Smooth muscle cell (in vitro differentiated cells): Measurements from ENCODE around the gene RSPH10B2. TPM values are rescaled to one million over a fixed set of nuclear protein-coding genes. Genes with fewer than 3 reads are reported as not detected.
"Not testable (repeated sequence)": the region's sequence is repeated elsewhere in the genome, so short reads cannot be mapped to it uniquely, and the experiment has no call there.

Experiments
- DNase-seq: peaks from one replicate; lab custom pipeline; 2025; ENCODE audit not compliant: unreplicated experiment; lab: John Stamatoyannopoulos, UW
- H2AFZ ChIP-seq: fragments of 200-600 bp; sonication (generic); 2 replicates; pipeline ENCODE4 v1.6.0; 2016; ENCODE audit warnings: antibody characterized with exemption, low read depth, mild to moderate bottlenecking
- H3F3A ChIP-seq: fragments of 200-600 bp; sonication (generic); 2 replicates; pipeline ENCODE4 v1.6.0; 2017; ENCODE audit warnings: antibody characterized with exemption, low read depth
- H3K27ac ChIP-seq: fragments of 200-600 bp; sonication (generic); 2 replicates; pipeline ENCODE4 v1.5.1; 2016; ENCODE audit warnings: low read depth, mild to moderate bottlenecking
- H3K27me3 ChIP-seq: fragments of 200-600 bp; sonication (generic); 2 replicates; pipeline ENCODE4 v1.6.1; 2016; ENCODE audit warnings: low read depth, mild to moderate bottlenecking
- H3K36me3 ChIP-seq: fragments of 200-600 bp; sonication (generic); 2 replicates; pipeline ENCODE4 v1.5.1; 2016; ENCODE audit warnings: low read depth
- H3K4me1 ChIP-seq: fragments of 200-600 bp; sonication (generic); 2 replicates; pipeline ENCODE4 v1.5.1; 2016; ENCODE audit warnings: low read depth
- H3K4me2 ChIP-seq: fragments of 200-600 bp; sonication (generic); 2 replicates; pipeline ENCODE4 v1.6.0; 2016; ENCODE audit warnings: mild to moderate bottlenecking
- H3K4me3 ChIP-seq: fragments of 200-600 bp; sonication (generic); 2 replicates; pipeline ENCODE4 v1.5.1; 2016; ENCODE audit warnings: mild to moderate bottlenecking
- H3K79me2 ChIP-seq: fragments of 200-600 bp; sonication (generic); 2 replicates; pipeline ENCODE4 v1.6.0; 2016; ENCODE audit warnings: low read depth, mild to moderate bottlenecking
- H3K9ac ChIP-seq: fragments of 200-600 bp; sonication (generic); 2 replicates; pipeline ENCODE4 v1.6.0; 2016; ENCODE audit warnings: low read depth
- H3K9me3 ChIP-seq: fragments of 200-600 bp; sonication (generic); replicated peaks from 2 replicates; pipeline ENCODE4 v1.5.1; 2016; ENCODE audit warnings: low read depth
- H4K20me1 ChIP-seq: fragments of 200-600 bp; sonication (generic); 2 replicates; pipeline ENCODE4 v1.6.0; 2016; ENCODE audit warnings: low read depth
- WGBS: methylation state at CpG from one replicate; pipeline ENCODE4 v1.1.7; 2016; ENCODE audit warnings: low lambda C conversion rate; 5-methylcytosine and 5-hydroxymethylcytosine counted together
- polyA plus RNA-seq: library from polyadenylated mRNA; unstranded; fragments of >200 nt; fragmentation: Nextera tagmentation; extraction: Ambion mirVana; gene quantifications from 2 replicates; pipeline ENCODE4 v1.2.1, GENCODE V29; 2016
- total RNA-seq: library from RNA; depleted of rRNA; stranded (reverse); fragments of >200 nt; gene quantifications from 2 replicates; pipeline ENCODE4 v1.2.3, GENCODE V29; 2014

RSPH10B2 gene
- total and polyA plus RNA-seq, 2 experiments from 2014 or later: 1.3 TPM; not detected in 1

DNA sequence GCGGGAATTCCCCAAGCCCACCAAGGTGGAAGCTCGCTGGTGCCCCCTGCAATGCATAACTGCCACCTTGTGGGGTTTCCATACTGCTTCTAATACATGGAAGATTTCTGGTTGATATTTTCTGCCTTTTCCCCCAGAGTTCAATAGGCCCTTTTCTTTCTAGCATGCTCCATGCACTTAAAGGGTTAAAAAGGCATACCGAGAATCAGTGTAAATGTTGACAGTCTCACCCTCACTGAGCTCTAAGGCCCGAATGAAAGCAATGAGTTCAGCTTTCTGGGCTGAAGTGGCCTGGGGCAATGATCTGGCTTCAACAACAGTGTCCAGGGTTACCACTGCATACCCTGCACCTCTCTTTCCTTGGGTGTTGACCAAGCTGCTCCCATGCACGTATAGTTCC, 89.2 kb downstream of the RSPH10B2 start:
- H4K20me1 ChIP-seq, H3K4me2 ChIP-seq: not testable (repeated sequence)
- 41% methylated on average over 5 of the region's 5 CpGs for whole genome bisulfite sequencing

GRCh38 chr7:6843654-6844053, 89.8 kb downstream of the RSPH10B2 start:
- whole genome bisulfite sequencing: 87% methylated on average over 6 of the region's 6 CpGs
- H3K4me1 ChIP-seq, H3K79me2 ChIP-seq, DNase-seq, H3K9me3 ChIP-seq, H2AFZ ChIP-seq, H4K20me1 ChIP-seq, H3K27ac ChIP-seq, H3K27me3 ChIP-seq, H3K9ac ChIP-seq, H3F3A ChIP-seq, H3K36me3 ChIP-seq, H3K4me2 ChIP-seq, H3K4me3 ChIP-seq: not testable (repeated sequence)

More for the DNA sequence above, 89.2 kb downstream of the RSPH10B2 start:
- DNase-seq, H3F3A ChIP-seq, H2AFZ ChIP-seq, H3K9ac ChIP-seq, H3K9me3 ChIP-seq, H3K27ac ChIP-seq, H3K4me3 ChIP-seq, H3K4me1 ChIP-seq, H3K27me3 ChIP-seq, H3K36me3 ChIP-seq, H3K79me2 ChIP-seq: not testable (repeated sequence)

DNA sequence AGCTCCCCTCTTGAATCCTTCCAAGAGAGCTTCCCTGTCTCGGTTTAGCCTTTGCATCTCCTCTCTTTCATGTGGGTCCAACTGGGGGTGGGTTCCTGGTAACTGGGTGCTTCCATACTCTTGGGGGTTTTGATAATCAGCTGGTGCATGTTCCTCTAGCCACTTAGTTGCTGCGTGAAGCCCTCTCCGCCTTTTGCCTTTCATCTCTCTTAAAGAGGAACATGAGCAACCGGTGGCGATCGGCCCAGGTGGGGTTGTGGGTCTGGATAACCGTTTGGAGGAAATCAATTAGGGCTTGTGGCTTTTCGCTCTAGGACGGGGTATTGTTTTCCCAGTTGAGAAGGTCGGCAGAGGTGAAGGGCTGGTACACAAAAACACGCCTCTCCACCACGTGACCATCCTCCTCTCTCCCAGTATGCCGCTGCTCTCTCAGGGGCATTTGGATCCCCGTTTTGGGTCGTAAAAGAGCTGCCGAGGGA, 92.1 kb downstream of the RSPH10B2 start:
- not testable (repeated sequence) for H3K9me3 ChIP-seq, H3K36me3 ChIP-seq, H3K27ac ChIP-seq, H3K27me3 ChIP-seq, H2AFZ ChIP-seq, H3K79me2 ChIP-seq, H3K9ac ChIP-seq, H4K20me1 ChIP-seq, H3K4me2 ChIP-seq, DNase-seq, H3K4me1 ChIP-seq, H3F3A ChIP-seq, H3K4me3 ChIP-seq
- WGBS: 84% methylated on average over 16 of the region's 16 CpGs

- H3K27me3 ChIP-seq, H4K20me1 ChIP-seq, DNase-seq, H3K9me3 ChIP-seq, H3K9ac ChIP-seq, H3K4me3 ChIP-seq, H3K4me1 ChIP-seq, H3K36me3 ChIP-seq, H3K27ac ChIP-seq, H3K4me2 ChIP-seq, H3F3A ChIP-seq, H2AFZ ChIP-seq, H3K79me2 ChIP-seq: not testable (repeated sequence)
- WGBS: 83% methylated on average over 18 of the region's 18 CpGs
These were observed 93.8 kb downstream of the RSPH10B2 start for GRCh38 chr7:6847751-6848150.

Other genes starting within 250 kb of the RSPH10B2 start
- gene GRID2IP, start 202.6 kb upstream of the RSPH10B2 start, total RNA-seq: not detected in 2 replicates
- not detected in 2 replicates for gene GRID2IP, start 202.6 kb upstream of the RSPH10B2 start, polyA plus RNA-seq
- 55.8 and 59.2 TPM in 2 replicates for gene ZDHHC4, start 176.6 kb upstream of the RSPH10B2 start, total RNA-seq
- 69.5 and 86.8 TPM in 2 replicates for gene ZDHHC4, start 176.6 kb upstream of the RSPH10B2 start, polyA plus RNA-seq
- 13.4 and 14.7 TPM in 2 replicates for gene INTS15, start 164.1 kb upstream of the RSPH10B2 start, total RNA-seq
- 17.6 and 25.9 TPM in 2 replicates for gene INTS15, start 164.1 kb upstream of the RSPH10B2 start, polyA plus RNA-seq
- 5.6 and 8.9 TPM in 2 replicates for gene ZNF853, start 138.5 kb upstream of the RSPH10B2 start, total RNA-seq
- gene ZNF853, start 138.5 kb upstream of the RSPH10B2 start, polyA plus RNA-seq: 9.2 and 10.3 TPM in 2 replicates
- gene ZNF316, start 116.8 kb upstream of the RSPH10B2 start, total RNA-seq: 6.6 and 8.7 TPM in 2 replicates
- 8.3 and 15.9 TPM in 2 replicates for gene ZNF316, start 116.8 kb upstream of the RSPH10B2 start, polyA plus RNA-seq
- gene ZNF12, start 47.2 kb upstream of the RSPH10B2 start, total RNA-seq: 13.9 and 16.7 TPM in 2 replicates
- 8.7 and 13.0 TPM in 2 replicates for gene ZNF12, start 47.2 kb upstream of the RSPH10B2 start, polyA plus RNA-seq
- gene CCZ1B, start 72.2 kb downstream of the RSPH10B2 start, total RNA-seq: 32.0 TPM in 2 replicates
- gene CCZ1B, start 72.2 kb downstream of the RSPH10B2 start, polyA plus RNA-seq: 28.0 and 36.9 TPM in 2 replicates